Adrenal gland (tissue), 5 donors: ENCODE results near the gene CACNA1C.

Experiments
- POLR2A ChIP-seq, 2 donors: fragments of 450-650 bp; IDR thresholded peaks; one replicate each; pipeline ENCODE4 v1.6.1; 2017; ENCODE audit warnings: antibody characterized with exemption in 2 of 2, mild to moderate bottlenecking in 2 of 2, moderate library complexity in 1 of 2
- TF ChIP-seq, protein P1 (sequence below), 6 experiments: fragments of 450-650 bp in 4 of 6; fragments of 200-600 bp in 2 of 6; sonication (generic) in 1 of 6; IDR thresholded peaks; 1 replicate in 5 of 6; 2 replicates in 1 of 6; pipeline versions ENCODE4 v1.5.1 to v1.8.0; 2016 to 2021; ENCODE audit warnings: antibody characterized with exemption in 6 of 6, mild to moderate bottlenecking in 2 of 6, moderate library complexity in 1 of 6
- donor health status: DM: no; HTN: no; CAD: no.

DNA sequence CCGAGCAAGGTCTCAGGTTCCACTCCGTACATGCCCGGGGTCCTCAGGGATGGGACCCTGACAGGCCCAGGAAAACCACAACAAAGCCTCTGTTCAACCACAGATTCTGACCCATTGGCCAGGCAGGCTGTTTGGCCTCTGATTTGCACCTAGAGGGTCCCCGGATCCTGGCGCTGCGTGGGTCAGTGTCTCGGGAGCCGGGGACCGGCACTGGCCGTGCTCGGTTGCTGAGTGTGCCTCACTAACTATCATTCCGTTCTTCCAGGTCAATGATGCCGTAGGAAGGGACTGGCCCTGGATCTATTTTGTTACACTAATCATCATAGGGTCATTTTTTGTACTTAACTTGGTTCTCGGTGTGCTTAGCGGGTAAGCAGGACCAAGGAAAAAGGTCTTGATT lies 451.8 kb downstream of the CACNA1C start:
- TF ChIP-seq, protein P1, sequence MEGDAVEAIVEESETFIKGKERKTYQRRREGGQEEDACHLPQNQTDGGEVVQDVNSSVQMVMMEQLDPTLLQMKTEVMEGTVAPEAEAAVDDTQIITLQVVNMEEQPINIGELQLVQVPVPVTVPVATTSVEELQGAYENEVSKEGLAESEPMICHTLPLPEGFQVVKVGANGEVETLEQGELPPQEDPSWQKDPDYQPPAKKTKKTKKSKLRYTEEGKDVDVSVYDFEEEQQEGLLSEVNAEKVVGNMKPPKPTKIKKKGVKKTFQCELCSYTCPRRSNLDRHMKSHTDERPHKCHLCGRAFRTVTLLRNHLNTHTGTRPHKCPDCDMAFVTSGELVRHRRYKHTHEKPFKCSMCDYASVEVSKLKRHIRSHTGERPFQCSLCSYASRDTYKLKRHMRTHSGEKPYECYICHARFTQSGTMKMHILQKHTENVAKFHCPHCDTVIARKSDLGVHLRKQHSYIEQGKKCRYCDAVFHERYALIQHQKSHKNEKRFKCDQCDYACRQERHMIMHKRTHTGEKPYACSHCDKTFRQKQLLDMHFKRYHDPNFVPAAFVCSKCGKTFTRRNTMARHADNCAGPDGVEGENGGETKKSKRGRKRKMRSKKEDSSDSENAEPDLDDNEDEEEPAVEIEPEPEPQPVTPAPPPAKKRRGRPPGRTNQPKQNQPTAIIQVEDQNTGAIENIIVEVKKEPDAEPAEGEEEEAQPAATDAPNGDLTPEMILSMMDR (IDR thresholded peaks at IDR 0.05): no peak
- no peak for TF ChIP-seq POLR2A (IDR thresholded peaks at IDR 0.05)
